ENCODE results near the gene CACNA1G.

DNA sequence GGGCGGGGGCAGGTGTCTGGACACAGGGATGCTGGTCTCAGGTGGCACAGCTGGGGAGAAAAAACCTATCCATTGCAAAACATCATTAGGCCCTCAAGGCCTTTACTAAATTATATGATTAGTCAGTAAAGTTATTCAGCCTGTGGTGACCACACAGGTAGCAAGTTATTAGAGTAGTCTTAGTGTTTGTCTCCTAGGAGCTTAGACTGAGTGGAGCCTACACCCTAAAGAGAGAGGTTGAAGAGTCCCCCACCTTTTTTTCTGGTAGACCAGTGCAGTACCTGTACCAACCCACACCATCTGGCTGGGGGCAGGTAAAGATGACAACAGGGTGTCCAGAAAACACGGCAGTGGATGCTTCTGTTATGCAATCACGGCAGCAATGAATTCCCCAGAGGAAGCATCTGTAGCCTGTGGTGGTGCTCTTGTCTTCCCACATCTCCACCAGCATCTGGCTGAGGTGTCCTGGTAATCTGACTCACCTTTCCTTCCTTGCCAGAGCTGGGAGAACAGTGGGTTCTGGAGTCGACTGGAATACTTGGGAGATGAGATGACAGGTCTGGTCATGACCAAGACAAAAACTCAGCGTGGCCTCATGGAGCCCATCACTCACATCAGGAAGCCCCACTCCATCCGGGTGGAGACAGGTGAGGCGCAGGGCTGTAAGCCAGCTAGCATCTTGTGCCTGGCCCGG, 41.2 kb upstream of the CACNA1G start:
- TF ChIP-seq, protein P1, sequence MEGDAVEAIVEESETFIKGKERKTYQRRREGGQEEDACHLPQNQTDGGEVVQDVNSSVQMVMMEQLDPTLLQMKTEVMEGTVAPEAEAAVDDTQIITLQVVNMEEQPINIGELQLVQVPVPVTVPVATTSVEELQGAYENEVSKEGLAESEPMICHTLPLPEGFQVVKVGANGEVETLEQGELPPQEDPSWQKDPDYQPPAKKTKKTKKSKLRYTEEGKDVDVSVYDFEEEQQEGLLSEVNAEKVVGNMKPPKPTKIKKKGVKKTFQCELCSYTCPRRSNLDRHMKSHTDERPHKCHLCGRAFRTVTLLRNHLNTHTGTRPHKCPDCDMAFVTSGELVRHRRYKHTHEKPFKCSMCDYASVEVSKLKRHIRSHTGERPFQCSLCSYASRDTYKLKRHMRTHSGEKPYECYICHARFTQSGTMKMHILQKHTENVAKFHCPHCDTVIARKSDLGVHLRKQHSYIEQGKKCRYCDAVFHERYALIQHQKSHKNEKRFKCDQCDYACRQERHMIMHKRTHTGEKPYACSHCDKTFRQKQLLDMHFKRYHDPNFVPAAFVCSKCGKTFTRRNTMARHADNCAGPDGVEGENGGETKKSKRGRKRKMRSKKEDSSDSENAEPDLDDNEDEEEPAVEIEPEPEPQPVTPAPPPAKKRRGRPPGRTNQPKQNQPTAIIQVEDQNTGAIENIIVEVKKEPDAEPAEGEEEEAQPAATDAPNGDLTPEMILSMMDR (IDR thresholded peaks at IDR 0.05): no peak
- no peak for TF ChIP-seq POLR2A (IDR thresholded peaks at IDR 0.05)

All from testis (tissue), 2 donors.